ENCODE results near the gene DEDD. TPM values are rescaled to one million over a fixed set of nuclear protein-coding genes. Genes with fewer than 3 reads are reported as not detected.
A peak's percentile ranks its signal among the peaks of the same experiment; 100 is the strongest.

Gene DEDD
- total and polyA plus RNA-seq, 2 of the 13 experiments (the other 11 are each of a cell fraction or from before 2014, with no cell fraction given), result 12.6 to 27.8 TPM

GRCh38 chr1:161117759-161118581, 14.5 kb downstream of the DEDD start, which contains the start of the genes NIT1 and PFDN2 (continued):
- TF ChIP-seq AHDC1 (CRISPR knock-in tag; IDR thresholded peaks at IDR 0.05; ENCODE audit: borderline replicate concordance) (no peak), FUBP1 (CRISPR knock-in tag; IDR thresholded peaks at IDR 0.05; ENCODE audit: borderline replicate concordance) (no peak), NR1H2 (CRISPR knock-in tag; IDR thresholded peaks at IDR 0.05; ENCODE audit: borderline replicate concordance, low read depth) (no peak), TRAFD1 (CRISPR knock-in tag; IDR thresholded peaks at IDR 0.05; ENCODE audit: borderline replicate concordance) (no peak), MBD4 (IDR thresholded peaks at IDR 0.05; ENCODE audit: borderline replicate concordance, low read length) (no peak), ZNF766 (CRISPR knock-in tag; IDR thresholded peaks at IDR 0.05; ENCODE audit: borderline replicate concordance) (peak; percentile 39; the same call in 1 of the 2 replicates), ZC3H13 (CRISPR knock-in tag; IDR thresholded peaks at IDR 0.05) (peak; percentile 43; the same call in 1 of the 2 replicates), TARDBP (CRISPR knock-in tag; IDR thresholded peaks at IDR 0.05) (peak; percentile 57; the same call in 1 of the 2 replicates), ARNT (IDR thresholded peaks at IDR 0.05) (no peak), REXO4 (CRISPR knock-in tag; IDR thresholded peaks at IDR 0.05; ENCODE audit: borderline replicate concordance) (no peak), ZNF431 (CRISPR knock-in tag; IDR thresholded peaks at IDR 0.05; ENCODE audit: borderline replicate concordance, low read depth) (peak; percentile 37; the same call in 1 of the 2 replicates), TEAD3 (CRISPR knock-in tag; optimal IDR thresholded peaks at IDR 0.05; ENCODE audit: borderline replicate concordance) (peak; percentile 53), CREB3 (CRISPR knock-in tag; IDR thresholded peaks at IDR 0.05) (no peak), ZNF749 (CRISPR knock-in tag; IDR thresholded peaks at IDR 0.05; ENCODE audit: borderline replicate concordance) (0 out of 2 replicates have a peak, but pooled peaks have one; percentile 26), CHD4 (IDR thresholded peaks at IDR 0.05; ENCODE audit: borderline replicate concordance, low read length) (no peak), HMG20A (CRISPR knock-in tag; IDR thresholded peaks at IDR 0.05; ENCODE audit: borderline replicate concordance) (no peak), CBFB (CRISPR knock-in tag; IDR thresholded peaks at IDR 0.05) (peak; percentile 81), TP53 (CRISPR knock-in tag; conservative IDR thresholded peaks at IDR 0.05) (peak; percentile 56; the same call in 1 of the 2 replicates), ZNF841 (CRISPR knock-in tag; IDR thresholded peaks at IDR 0.05; ENCODE audit: borderline replicate concordance) (no peak)

Measured in HepG2 (cell line).